Hepatocyte (in vitro differentiated cells): ENCODE results near the gene EML4. TPM values are rescaled to one million over a fixed set of nuclear protein-coding genes. Genes with fewer than 3 reads are reported as not detected.

ENCODE experiments used
- DNase-seq: peaks from one replicate; pipeline ENCODE4 v3.0.0-alpha.2; 2016; ENCODE audit warnings: low spot score
- H2AFZ ChIP-seq: fragments of 200-600 bp; sonication (generic); 2 replicates; pipeline ENCODE4 v1.6.0; 2016; ENCODE audit warnings: antibody characterized with exemption, mild to moderate bottlenecking
- H3K27ac ChIP-seq: fragments of 200-600 bp; sonication (generic); 2 replicates; pipeline ENCODE4 v1.5.1; 2016; ENCODE audit warnings: mild to moderate bottlenecking
- H3K27me3 ChIP-seq: fragments of 200-600 bp; sonication (generic); 2 replicates; pipeline ENCODE4 v1.6.1; 2016
- H3K36me3 ChIP-seq: fragments of 200-600 bp; sonication (generic); replicated peaks from 2 replicates; pipeline ENCODE4 v1.5.1; 2016; ENCODE audit warnings: low read depth; ENCODE audit not compliant: insufficient read depth
- H3K4me1 ChIP-seq: fragments of 200-600 bp; sonication (generic); 2 replicates; pipeline ENCODE4 v1.5.1; 2016; ENCODE audit warnings: mild to moderate bottlenecking, moderate library complexity; ENCODE audit not compliant: insufficient read depth
- H3K4me2 ChIP-seq: fragments of 200-600 bp; sonication (generic); 2 replicates; pipeline ENCODE4 v1.6.0; 2016
- H3K4me3 ChIP-seq: fragments of 200-600 bp; sonication (generic); 2 replicates; pipeline ENCODE4 v1.5.1; 2016; ENCODE audit warnings: mild to moderate bottlenecking
- H3K79me2 ChIP-seq: fragments of 200-600 bp; sonication (generic); 2 replicates; pipeline ENCODE4 v1.6.0; 2017; ENCODE audit warnings: mild to moderate bottlenecking
- H3K9me2 ChIP-seq: fragments of 200-600 bp; sonication (generic); replicated peaks from 2 replicates; pipeline ENCODE4 v1.6.0; 2017; ENCODE audit warnings: mild to moderate bottlenecking; ENCODE audit not compliant: insufficient read depth
- H3K9me3 ChIP-seq: fragments of 200-600 bp; sonication (generic); 2 replicates; pipeline ENCODE4 v1.5.1; 2016; ENCODE audit warnings: low read depth, mild to moderate bottlenecking
- H4K20me1 ChIP-seq: fragments of 200-600 bp; sonication (generic); 2 replicates; pipeline ENCODE4 v1.6.0; 2016; ENCODE audit warnings: mild to moderate bottlenecking; ENCODE audit not compliant: insufficient read depth, poor library complexity, severe bottlenecking
- EZH2 ChIP-seq: fragments of 200-600 bp; sonication (generic); IDR thresholded peaks from 2 replicates; pipeline ENCODE4 v1.6.1; 2016; ENCODE audit warnings: antibody characterized with exemption, mild to moderate bottlenecking, borderline replicate concordance
- EZH2phosphoT487 ChIP-seq: fragments of 200-600 bp; sonication (generic); IDR thresholded peaks from one replicate; pipeline ENCODE4 v1.6.1; 2018; ENCODE audit warnings: antibody characterized with exemption, mild to moderate bottlenecking, low read depth, moderate library complexity; ENCODE audit not compliant: unreplicated experiment, severe bottlenecking
- WGBS: methylation state at CpG from one replicate; pipeline ENCODE4 v1.1.6; 2016; ENCODE audit warnings: low lambda C conversion rate; ENCODE audit errors: missing lambda C conversion rate; 5-methylcytosine and 5-hydroxymethylcytosine counted together
- polyA plus RNA-seq: library from polyadenylated mRNA; unstranded; fragments of >200 nt; fragmentation: Nextera tagmentation; extraction: Ambion mirVana; gene quantifications from 2 replicates; pipeline ENCODE4 v1.2.1, GENCODE V29; 2016
- total RNA-seq: library from RNA; depleted of rRNA; stranded (reverse); fragments of >200 nt; gene quantifications from 2 replicates; pipeline ENCODE4 v1.2.3, GENCODE V29; 2014
- TF ChIP-seq, protein P1 (sequence below): fragments of 200-600 bp; sonication (generic); IDR thresholded peaks from 2 replicates; pipeline ENCODE4 v1.5.1; 2016; ENCODE audit warnings: antibody characterized with exemption, mild to moderate bottlenecking; ENCODE audit not compliant: poor library complexity

Gene EML4
- total and polyA plus RNA-seq, 2 experiments from 2014 or later, result 49.9 to 86.8 TPM

DNA sequence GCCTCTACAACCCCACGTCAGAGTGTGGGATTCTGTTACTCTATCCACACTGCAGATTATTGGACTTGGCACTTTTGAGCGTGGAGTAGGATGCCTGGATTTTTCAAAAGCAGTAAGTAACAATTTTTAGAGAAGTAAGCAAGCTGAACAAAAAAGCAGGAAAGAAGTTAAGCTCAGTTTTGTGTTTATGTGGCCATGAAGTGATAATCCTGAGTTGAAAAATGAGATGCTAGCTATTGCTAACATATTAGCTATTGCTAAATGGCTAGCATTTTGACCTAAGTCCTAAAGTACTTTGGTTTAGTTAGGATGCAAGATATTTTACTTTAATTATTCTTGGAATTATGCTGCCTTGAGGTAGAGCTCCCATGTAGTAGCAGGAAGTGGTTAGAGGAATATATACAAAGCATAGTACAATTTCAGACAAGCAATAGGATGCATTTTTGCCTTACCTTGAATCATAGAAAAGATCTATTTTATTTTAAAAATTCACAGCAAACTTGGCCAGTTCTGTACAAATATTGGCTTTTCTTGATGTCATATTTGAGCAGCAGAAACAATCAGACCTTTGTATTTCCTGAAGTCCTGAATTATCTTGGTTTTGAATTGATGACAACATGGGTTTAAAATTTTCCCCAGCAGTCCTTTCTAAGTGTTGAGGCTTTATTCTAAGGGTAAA, 117.3 kb downstream of the EML4 start:
- no peak for DNase-seq
- Histone ChIP-seq H3K4me2 (no peak overlapping the region), H3K4me3 (no peak overlapping the region), H3K79me2 (no peaks in the 10 kb centered on the region), H3K36me3 (no peaks in the 10 kb centered on the region), H4K20me1 (no peaks in the 10 kb centered on the region), H3K9me2 (no peaks in the 10 kb centered on the region), H3K9me3 (no peaks in the 10 kb centered on the region), H3K27me3 (no peaks in the 10 kb centered on the region), H3K4me1 (no peaks in the 10 kb centered on the region), H2AFZ (no peak overlapping the region), H3K27ac (peak overlapping the region; percentile 7)
- TF ChIP-seq EZH2phosphoT487 (no peak), EZH2 (no peak)
- TF ChIP-seq, protein P1, sequence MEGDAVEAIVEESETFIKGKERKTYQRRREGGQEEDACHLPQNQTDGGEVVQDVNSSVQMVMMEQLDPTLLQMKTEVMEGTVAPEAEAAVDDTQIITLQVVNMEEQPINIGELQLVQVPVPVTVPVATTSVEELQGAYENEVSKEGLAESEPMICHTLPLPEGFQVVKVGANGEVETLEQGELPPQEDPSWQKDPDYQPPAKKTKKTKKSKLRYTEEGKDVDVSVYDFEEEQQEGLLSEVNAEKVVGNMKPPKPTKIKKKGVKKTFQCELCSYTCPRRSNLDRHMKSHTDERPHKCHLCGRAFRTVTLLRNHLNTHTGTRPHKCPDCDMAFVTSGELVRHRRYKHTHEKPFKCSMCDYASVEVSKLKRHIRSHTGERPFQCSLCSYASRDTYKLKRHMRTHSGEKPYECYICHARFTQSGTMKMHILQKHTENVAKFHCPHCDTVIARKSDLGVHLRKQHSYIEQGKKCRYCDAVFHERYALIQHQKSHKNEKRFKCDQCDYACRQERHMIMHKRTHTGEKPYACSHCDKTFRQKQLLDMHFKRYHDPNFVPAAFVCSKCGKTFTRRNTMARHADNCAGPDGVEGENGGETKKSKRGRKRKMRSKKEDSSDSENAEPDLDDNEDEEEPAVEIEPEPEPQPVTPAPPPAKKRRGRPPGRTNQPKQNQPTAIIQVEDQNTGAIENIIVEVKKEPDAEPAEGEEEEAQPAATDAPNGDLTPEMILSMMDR, result no peak
- WGBS, result 87% methylated on average over 2 of the region's 2 CpGs

DNA sequence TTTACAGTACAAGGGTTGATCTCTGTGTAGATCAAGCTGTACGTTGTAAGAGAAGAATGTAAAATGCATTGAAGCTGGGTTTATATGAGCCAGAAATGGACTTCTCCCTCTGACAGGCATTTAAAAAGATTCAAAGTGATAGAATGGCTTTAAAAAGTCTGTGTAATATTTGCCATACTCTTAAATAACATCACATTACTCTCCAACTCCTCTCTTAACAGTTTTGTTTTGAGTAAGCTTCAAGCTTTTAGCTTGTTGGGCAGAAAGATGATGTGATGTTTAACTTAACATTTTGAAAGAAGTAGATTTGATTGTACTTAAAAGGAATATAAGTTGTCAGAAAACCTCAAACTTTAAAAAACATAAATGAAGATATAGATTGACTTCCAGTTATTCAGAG, 119.7 kb downstream of the EML4 start:
- H3K4me1 ChIP-seq, result no peaks in the 10 kb centered on the region
- H2AFZ ChIP-seq, result no peak overlapping the region
- WGBS, result 79% methylated on average over 1 of the region's 1 CpG
- no peak overlapping the region for H3K27ac ChIP-seq
- no peaks in the 10 kb centered on the region for H3K27me3 ChIP-seq
- H4K20me1 ChIP-seq, result no peaks in the 10 kb centered on the region
- no peak for DNase-seq
- H3K9me3 ChIP-seq, result no peaks in the 10 kb centered on the region
- H3K9me2 ChIP-seq, result no peaks in the 10 kb centered on the region
- no peak for TF ChIP-seq EZH2phosphoT487
- TF ChIP-seq, protein P1, result no peak
- TF ChIP-seq EZH2, result no peak
- no peaks in the 10 kb centered on the region for H3K36me3 ChIP-seq
- H3K4me2 ChIP-seq, result no peak overlapping the region
- no peaks in the 10 kb centered on the region for H3K79me2 ChIP-seq
- no peak overlapping the region for H3K4me3 ChIP-seq

DNA sequence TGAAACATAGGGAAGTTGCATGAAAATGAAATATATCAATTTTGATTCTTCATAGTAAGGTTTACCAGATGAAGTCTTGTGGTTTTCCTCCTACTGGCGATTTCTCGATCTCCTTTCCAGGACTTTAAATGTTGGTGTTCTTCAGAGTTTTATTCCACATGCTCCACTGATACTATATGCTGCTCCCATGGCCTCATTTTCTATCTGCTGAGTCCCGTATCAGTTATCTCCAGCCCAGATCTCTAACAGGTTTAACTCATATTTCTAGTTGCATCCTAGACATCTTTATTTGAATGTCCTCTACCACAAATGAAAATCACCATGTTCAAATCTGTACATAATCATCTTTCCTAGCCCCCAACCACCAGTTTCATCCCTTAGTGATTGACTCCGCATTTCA, 120.1 kb downstream of the EML4 start:
- H3K9me2 ChIP-seq, result no peaks in the 10 kb centered on the region
- H3K4me3 ChIP-seq, result no peak overlapping the region
- 96% methylated on average over 4 of the region's 4 CpGs for WGBS
- H3K79me2 ChIP-seq, result no peaks in the 10 kb centered on the region
- no peaks in the 10 kb centered on the region for H3K27me3 ChIP-seq
- H3K4me1 ChIP-seq, result no peaks in the 10 kb centered on the region
- no peak for DNase-seq
- H3K27ac ChIP-seq, result no peak overlapping the region
- TF ChIP-seq, protein P1, result no peak
- TF ChIP-seq EZH2, result no peak
- no peak for TF ChIP-seq EZH2phosphoT487
- H3K36me3 ChIP-seq, result no peaks in the 10 kb centered on the region
- H3K9me3 ChIP-seq, result no peaks in the 10 kb centered on the region
- H3K4me2 ChIP-seq, result no peak overlapping the region
- no peak overlapping the region for H2AFZ ChIP-seq
- no peaks in the 10 kb centered on the region for H4K20me1 ChIP-seq
